Fibroblast of skin of right biceps (primary cell): Measurements from ENCODE around the gene RERE.
A peak's percentile ranks its signal among the peaks of the same experiment; 100 is the strongest.
"Not testable (repeated sequence)": the region's sequence is repeated elsewhere in the genome, so short reads cannot be mapped to it uniquely, and the experiment has no call there.

Source experiments
- DNase-seq: peaks from one replicate; pipeline ENCODE4 v3.0.0-alpha.2; 2013

RERE gene

DNA sequence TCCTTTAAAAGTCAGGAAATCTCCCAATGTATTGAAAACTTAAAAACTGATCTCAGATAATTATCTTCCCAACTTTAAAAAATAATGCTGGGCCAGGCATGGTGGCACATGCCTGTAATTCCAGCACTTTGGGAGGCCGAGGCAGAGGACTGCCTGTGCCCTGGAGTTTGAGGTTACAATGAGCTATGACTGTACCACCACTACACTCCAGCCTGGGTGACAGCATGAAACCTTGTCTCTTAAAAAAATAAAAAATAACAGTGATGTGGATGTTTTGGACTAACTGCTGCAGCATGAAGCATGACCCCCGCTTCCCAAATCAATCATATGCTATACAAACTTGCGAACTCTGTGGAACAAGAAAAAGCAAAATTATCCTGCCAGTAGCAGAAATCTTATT lies 186.3 kb downstream of the RERE start:
- DNase-seq: peak; percentile 35

DNA sequence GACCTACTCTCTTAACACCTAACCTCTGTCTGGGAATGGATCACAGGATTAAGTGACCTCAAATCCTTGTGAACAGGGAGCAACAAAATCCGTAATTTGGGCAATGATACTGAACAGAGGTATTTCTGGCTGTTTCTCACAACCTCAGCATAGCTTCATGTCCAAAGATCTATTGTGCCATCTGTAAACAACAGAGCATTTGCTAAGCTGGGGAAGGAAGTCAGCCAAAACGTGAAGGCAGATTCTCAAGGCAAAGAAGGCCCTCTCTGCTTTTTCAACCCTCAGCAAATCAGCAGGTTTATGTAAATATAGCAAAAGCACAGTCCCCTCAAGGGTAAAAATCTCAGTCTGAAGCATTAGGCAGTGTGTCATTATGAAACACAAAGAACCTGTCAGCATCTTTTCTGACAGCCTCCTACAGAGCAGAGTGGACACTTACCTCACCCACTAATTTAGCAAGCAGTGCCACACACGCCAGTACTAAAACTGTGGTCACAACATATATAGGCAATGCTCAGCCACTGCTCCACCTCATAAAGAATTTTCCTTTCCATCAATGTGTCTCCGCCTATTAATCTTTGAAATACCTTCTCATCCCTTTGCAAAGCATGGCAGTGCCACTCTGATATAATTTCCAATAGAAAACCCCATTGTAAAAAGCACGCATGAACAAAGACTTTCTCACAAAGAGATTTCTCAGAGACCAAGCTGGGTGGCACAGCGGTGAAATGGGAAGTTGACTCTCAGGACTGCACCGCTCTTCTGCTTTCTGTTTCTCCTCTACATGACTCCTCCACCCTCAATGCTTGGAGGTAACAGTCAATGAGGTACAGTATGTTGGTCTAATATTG lies 188.0 kb downstream of the RERE start:
- peak; percentile 26 for DNase-seq

- DNase-seq: no peak
Measured at GRCh38 chr1:8628606-8629005, 188.8 kb downstream of the RERE start.

DNA sequence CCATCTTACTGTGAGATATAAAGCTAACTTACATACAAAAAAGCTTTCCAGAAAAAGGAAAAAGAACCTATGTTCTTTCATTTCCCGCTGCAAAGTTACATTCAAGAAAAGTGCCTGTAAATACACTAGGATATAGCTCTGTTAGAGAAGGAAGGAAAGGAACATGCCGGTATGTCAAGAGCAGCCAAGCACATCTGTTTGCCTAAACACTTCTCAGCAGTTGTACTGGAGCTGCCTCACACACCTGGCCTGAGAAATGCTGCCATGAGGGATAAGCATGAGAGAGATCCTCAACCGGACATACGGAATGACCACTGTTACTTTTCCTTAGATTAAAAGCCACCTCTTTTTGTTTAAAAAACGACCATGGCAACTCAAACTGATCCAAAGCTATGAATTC lies 189.7 kb downstream of the RERE start:
- no peak for DNase-seq

DNA sequence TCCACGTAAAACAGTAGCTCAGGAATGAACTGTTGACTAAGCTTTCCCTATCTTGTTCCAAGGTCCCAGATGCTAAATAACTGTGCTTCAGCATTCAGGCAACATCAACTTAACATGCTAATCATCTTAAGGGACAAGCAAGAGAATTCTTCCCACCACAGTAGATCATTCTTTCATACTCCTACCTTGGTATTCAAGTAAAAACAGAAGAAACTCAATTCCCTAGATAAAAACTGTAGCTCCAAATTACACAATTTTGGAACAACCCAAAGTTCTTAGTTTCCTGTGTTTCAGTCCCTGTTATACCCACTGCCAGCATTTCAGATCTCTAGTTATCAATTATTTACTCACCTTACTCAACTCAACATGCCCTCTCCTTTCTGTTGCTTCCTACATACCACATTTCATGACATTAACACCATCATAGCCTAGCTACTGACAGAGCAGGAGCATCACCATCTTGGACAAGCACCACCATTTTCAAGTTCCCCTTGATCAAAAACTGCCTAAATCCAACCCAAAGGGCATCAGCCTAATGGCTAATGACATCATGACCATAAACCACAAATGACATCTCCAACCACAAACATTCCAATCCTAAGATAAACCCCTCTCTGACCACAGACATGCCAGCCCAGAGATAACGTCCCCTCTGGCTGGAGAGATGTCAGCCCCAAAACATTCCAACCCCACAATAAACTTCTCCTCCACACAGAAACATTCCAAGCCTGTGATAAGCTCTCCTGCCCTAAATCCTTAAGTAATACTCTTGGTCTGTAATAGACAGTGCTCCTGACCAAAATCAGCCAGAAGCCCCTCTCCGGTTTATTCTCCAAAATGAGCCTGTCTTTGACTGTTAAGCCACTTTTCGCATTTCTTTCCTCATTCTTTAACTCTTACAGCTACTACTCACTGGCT lies 191.2 kb downstream of the RERE start:
- DNase-seq: peak; percentile 98

DNA sequence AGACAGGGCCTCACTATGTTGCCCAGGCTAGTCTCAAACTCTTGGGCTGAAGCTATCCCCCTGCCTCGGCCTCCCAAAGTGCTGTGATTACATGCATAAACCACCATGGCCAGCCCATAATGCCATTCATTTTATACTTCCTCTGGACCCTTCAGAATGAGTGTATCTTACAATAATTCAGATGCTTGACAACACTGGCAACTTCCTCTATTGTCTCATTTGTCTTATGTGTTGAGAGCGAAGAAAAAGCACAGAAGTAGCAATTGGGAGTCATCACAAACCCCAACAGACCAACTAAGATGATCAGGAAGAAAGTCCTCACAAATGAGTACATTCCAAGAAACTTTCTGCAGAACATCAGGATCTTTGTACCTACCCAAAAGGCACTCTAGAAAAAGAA lies 191.9 kb downstream of the RERE start:
- peak; percentile 63 for DNase-seq

DNA sequence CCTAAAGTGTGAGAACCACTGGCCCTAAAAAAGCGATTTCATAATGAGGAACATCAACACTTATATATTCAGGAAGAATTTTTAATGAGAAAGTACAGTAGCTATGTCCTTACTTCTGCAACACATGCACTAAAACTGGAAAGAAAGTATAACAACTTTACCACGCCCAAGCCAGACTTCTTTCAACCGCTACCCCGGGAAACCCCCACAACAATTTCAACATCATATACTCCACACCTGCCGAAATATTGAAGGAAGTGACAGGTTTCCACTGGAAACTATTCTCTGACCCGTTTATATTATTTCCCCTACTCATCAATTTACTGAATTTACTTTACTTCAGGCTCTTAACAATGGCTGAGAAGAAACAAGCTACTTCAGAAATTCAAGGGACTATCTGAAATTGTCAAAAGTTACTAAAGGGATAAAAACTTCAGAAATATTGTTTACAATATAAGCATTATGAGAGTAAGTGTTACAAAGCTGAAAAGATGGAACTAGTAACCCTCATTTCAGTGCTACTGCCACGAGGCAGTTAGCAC lies 193.7 kb downstream of the RERE start:
- DNase-seq: not testable (repeated sequence)

DNA sequence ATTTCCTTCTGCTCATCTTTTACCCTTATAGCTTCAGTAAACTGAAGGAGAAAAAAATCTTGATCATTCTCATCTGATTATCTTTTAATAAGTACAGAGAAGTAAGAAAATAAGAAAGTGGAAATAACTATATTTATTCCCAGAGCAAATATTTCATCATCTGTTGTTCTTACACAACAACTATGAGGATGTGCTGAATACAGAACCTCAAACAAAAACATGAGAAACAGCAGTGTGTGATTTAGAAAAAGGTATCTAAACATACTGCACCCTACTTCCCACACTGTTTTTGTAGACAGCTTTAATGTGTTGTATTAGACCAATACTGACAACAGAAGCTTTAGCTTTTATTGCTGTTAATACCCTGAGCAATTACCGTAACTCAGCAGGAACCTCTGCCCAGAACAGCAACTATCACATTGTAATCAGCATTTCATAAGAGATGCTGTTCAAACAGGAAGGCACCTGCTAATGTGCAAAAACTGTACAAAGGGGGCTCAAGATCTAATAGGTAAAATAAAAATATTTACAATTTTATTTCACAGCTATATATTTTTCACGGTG lies 195.6 kb downstream of the RERE start:
- DNase-seq: not testable (repeated sequence)

DNA sequence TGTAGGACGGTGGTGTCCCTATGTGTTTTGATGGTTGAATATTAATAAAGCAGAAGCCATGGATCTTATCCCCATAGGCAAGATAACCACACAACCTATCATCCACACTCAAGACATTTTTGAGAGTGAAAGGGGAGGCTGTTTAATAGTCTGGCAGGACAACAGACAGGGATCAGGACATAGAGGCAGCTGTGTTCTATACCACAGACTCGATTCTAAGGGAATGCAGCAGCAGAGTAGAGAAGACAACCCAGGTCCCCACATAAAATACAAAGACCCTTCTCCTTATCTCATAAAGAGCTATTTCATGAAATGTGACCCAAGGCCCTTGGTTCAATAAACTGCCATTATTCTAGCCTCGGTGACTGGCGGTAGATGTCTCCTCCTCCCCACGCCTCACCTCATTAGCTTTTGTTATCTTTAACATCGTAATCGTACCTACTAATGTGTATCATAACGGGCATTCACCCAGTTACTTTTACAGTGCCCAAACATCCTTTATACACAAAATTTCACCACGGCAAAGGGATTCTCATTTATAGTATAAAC lies 196.3 kb downstream of the RERE start:
- not testable (repeated sequence) for DNase-seq

- not testable (repeated sequence) for DNase-seq
Measured at GRCh38 chr1:8619917-8620502, 197.4 kb downstream of the RERE start.

DNA sequence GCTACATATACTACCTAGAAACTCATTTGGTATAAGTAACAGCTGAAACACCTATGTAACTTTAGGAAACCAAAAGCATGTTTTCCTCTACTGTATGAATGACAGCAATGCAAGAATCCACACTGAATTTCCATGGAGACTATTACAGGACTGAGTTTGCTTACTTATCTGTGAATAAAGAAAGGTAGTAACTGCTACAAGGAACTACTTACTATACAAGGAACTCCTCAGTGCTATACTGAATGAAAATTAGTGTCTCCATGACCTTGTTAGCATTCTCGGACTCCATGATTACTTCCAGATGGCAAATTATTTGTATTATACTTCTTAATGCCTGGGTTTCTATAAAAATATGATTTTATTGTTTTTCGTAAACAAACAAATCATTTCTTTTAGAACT lies 198.0 kb downstream of the RERE start:
- not testable (repeated sequence) for DNase-seq

- DNase-seq: peak; percentile 92
Measured at GRCh38 chr1:8616791-8617190, 200.6 kb downstream of the RERE start.

DNA sequence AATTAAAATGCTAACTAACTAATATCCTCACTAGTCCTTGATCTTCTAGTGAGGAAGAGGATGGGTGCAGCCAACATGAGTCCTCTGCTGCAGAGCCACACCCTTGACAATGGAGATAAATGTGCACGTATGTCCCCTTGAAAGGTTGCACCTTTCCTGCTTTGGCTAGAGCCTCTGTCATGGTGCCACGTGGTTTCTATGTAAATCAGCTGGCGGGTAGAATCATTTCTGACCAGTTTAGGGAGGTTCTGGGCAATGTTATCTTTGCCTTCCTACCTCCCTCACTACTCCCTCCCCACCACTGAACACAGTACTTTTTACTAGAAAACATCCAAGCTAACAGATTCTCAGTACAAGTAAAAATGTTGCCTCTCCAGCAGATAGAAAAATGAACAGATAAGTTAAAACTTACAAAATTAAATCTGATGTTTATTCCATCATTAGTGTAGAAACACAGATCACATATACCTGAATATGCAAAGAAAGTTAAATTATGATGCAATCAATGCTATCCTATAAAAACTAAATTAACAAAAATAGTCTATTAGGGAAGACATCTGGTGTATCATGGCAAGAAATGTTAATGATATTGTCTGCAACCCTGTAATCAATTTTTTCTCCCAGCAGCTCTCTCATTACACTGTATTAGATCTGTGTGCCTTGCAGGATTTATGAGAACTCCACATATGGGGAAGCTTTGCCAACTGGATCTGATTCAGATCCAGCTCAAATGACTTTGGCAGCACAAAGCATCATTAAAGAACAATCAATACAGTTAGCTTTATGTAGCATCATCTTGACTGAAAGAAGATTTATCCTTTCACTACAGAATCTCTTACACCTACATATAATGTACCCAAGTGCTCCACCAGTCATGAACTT lies 205.6 kb downstream of the RERE start:
- DNase-seq: not testable (repeated sequence)

GRCh38 chr1:8607906-8608305 lies 209.5 kb downstream of the RERE start:
- no peak for DNase-seq

- DNase-seq: no peak
Measured at GRCh38 chr1:8604041-8604945, 213.1 kb downstream of the RERE start.

DNA sequence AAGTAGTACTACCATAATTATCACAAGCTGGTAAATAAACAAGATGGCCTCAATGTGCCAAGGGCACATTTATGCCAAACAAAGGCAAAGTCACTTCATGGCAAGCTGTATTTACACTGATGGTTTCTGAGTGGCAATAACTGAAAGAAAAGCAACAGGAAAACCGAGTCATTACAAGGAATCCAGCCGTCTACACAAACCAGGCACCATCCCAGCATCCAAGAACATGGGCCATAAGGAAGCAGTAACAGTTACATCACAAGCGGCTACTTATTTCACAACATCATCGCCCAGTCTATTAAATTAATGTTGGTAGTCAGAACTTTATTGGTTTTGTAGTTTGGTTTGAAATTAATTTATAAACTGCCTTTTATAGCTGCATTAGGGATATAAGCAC lies 214.2 kb downstream of the RERE start:
- peak; percentile 37 for DNase-seq

DNA sequence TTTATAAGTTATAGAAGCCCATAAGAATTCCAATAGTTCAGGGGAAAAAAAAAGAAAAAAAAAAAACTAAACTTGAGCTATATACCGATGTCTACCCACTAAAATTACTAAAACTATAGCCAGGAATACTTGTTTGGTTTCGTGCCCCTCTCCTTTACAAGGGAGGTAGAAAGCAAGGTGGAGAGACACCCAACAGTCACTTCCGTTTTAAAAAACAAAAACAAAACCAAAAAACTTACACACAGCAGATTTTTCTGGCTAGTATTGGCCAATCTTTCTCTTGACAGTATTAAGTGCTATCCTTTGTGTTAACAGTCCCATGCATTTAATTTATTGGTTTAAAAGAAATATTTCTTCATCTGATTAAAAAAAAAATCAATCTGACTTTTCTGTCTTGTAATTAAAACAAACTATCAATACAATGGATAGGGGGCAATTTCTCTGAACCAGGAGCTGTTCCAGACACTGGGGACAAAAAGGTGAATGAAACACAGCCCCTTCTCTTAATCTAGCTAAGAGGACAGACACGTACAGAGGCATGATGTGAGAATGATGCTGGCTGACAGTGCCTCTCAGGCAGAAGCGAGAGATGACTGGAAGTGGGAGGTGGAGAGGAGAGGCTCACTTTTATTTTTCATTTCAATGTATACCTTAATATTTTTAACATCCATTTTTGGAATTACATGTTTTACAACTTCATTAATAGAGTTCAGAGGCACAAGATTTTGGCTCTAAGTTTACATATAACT lies 214.8 kb downstream of the RERE start:
- DNase-seq: no peak

DNA sequence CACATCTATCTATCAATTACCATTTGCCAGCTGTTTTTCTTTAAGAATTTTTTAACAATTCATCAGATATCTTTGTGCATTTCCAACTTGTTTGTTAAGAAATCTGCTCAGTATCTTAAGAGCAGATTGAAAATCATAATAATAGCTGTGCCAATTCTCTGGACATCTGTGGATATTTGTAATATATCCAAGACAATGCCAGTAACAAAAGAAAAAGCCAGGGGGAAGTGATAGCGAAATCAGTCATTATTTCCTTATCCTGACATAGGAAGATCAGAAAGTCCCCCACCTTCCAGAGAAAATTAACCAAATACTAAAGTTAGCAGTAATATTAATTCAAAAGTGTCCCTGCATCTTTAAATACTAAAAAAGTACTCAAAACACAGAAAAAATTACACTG lies 217.1 kb downstream of the RERE start:
- DNase-seq: no peak

GRCh38 chr1:8599646-8600212 lies 217.7 kb downstream of the RERE start:
- no peak for DNase-seq
